Amygdala (tissue), 56 donors: ENCODE measurements around the gene LDAH.
"Not testable (repeated sequence)": the region's sequence is repeated elsewhere in the genome, so short reads cannot be mapped to it uniquely, and the experiment has no call there.

ENCODE experiments used
- DNase-seq, 56 donors: peaks; one replicate each; lab custom pipeline; 2025; lab: John Stamatoyannopoulos, UW

LDAH gene

DNA sequence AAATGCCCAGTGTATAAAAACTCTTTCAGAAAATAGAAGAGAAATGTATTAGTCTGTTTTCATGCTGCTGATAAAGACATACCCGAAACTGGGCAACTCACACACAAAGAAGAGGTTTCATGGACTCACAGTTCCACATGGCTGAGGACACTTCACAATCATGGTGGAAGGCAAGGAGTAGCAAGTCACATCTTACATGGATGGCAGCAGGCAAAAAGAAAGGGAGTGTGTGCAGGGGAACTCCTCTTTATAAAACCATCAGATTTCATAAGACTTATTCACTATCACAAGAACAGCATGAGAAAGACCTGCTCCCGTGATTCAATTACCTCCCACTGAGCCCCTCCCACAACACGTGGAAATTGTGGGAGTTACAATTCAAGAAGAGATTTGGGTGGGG is 29.0 kb downstream of the LDAH start:
- DNase-seq, result not testable (repeated sequence)

DNA sequence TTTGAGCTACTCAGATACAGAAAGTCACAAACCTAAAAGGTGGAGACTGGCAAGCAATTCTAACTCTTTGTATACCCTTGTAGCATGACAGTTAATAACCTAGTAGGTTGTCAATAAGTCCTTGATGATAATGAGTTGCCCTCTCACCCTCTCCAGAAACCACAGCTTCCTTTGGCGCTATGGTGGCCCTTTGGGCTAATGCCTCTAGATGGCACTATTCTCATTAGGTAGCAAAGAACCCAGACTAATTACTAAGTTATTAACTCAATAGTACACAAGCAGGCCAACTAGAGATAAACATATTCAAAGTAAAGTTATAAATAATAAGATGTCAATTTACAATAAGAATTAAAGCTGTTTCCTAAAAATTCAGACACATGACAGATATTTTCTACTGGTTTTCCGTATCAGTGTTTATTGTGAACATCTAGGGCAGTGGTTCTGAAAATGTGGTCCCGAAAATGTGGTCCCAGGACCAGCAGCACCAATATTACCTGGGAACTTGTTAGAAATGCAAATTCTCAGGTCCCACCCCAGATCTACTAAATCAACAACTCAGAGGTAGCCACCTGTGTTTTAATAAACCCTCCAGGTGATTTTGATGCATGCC is 41.1 kb downstream of the LDAH start:
- DNase-seq, result no peak

DNA sequence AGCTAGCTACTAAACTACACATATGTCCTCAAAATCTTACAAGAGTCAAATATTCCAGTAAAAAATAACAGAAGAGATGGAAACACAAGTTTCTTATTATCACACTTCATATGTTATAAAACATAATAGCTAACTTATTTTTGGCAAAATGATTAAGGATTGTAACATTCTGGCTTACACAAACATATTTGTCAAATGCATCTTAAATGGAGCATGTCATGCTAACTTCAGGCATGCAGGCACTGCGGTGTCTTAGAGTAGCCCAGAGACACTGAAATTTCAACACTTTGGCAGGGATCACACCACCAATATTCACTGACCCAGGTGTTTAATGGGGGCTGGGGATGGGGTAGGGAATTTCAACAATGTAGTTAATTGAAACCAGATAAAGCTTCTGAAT is 51.6 kb downstream of the LDAH start:
- no peak for DNase-seq

DNA sequence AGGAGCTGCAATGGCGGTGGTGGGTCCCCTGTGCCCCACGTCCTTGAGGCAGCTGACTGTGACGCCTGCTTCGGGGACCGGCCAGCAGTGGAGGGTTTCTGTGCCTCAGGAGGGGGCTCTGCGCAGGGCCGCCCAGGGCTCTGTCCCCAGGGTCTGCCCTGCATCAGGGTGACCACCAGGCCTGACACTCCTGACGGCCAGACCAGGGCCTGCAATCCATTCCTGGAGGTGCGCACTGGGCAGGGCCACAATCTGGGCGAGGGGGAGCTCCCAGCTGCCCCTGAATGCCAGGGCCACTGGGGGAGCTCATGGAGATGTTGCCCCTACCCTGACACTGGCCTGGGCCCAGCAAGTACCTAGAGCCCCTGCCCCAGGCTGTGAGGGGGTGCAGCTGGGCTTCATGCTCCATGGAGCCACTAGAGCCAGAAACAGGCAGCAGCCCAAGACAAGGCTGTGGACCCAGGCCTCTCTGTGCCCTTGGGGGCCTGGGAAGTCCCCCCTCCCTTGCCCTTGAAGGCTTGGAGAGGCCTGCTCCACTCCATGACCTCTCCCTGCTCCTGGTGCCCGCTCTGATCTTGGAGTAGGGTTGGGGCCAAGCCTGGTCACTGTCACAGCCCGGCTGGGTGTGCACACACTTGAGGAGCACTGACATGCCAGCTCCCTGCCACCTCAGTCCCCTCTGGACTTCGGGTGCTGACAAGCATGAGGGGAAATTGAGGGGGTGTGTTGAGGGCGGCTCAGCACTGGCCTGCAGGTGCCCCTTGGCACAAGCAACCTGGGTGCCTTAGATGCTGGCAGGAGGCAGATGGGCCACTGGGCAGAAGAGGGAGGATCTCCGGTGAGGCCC is 55.9 kb downstream of the LDAH start:
- no peak for DNase-seq

DNA sequence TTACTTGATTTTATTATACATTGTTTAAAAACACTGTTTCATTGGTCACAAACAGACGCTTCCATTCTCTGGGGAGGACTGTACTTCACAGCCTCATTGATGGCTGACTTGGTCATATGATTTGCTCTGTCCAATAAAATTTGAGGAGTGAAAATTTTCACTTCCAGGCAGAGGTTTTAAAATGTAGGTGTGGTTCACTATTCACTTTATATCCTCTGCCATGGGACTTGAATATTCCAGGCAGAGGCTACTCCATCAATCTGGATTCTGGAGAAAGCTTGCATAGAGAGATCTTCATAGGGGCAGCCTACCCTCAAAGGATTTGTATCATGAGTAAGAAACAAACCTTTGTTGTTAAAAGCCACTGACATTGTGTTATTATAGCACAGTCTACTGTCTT is 56.7 kb downstream of the LDAH start:
- no peak for DNase-seq

DNA sequence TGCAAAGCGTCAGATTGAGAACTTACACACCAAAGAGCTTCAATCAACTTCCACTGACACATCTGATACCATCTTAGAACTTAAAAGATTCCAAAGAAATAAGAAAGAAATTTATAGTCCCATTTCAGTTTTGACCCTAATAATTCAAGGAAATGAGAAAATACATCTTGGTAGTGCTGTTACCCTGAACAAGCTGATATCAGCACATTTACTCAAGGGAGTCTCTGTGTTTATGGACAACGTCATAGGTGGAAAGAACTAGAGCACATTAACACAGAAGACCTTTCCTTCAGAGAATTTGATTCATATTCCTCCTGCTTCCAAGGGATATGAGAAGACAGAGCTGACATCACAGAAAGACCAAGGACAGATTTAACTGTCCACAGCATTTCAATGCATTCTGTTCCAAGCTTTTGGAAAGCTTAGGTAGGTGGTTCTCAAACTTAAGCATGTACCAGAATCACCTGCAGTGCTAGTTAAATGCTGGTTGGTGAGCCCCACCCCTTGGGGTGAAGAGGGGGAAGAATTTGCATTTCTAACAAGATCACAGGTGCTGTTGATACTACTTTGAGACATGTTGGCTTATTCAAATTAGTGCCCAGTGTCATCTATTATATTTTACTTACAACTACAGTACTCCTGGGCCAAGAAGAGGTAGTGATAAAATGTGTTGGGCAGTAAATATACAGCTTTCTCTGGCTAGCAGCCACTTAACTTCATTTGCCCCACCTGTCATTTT is 59.8 kb downstream of the LDAH start:
- no peak for DNase-seq

DNA sequence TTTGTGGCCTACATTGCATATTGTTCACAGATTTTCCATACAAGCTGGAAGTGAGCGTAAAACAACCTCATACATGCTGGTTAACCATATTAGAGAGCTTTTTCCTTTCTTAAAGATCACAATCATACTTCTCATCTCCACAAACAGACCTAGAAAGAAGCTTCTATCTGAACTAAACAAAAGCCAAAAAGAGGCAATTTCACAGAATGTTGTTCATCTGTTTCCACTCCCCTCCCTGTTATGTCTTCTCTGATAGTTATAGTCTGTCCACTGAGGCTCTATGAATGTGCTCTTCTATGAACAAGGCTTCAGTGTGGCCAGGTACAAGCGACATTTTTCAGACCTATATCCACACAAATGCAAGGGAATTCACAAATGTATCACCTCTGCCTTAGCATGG is 63.4 kb downstream of the LDAH start:
- DNase-seq, result no peak

DNA sequence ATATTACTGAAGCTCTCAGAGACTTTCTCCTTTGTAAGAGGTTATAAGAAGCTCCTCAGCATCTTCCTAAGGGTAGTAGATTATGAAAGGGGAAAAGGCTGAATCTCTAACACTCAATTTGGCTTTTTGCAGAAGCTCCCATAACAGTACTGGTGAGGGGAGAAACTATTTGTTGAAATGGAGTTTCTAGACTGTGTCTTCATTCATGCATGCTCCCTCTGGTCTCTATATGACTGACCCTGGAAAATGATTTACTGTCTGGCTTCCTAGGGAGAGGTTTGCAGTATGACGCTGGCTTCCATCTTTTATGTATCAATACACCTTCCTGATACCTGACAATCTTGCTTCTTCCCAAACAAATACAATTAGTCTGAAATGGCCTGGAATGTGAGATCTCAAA is 63.9 kb downstream of the LDAH start:
- no peak for DNase-seq

DNA sequence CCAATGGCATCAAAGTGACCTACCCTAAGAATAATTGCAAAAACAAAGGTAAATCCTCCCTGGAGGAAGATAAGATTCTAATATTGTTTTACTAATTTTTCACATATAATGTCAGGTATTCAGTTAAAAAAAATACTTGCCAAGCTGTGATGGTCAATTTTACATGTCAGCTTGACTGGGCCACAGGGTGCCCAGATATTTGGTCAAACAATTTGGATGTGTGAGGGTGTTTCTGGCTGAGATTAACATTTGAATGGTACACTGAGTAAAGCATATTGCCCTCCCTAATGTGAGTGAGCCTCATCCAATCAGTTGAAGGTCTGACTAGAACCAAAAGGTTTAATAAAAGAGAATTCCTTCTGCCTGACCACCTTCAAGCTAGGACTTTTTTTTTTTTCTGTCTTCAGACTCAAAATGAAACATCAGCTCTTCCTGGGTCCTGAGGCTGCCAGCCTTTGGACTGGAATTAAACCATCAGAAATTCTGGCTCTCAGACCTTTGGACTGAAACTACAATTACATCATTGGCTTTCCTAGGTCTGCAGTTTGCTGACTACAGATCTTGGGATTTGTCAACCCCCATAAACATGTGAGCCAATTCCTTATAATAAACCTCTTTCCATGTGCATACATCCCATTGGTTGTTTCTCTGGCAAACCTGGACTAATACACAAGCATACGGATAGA is 65.4 kb downstream of the LDAH start:
- no peak for DNase-seq

DNA sequence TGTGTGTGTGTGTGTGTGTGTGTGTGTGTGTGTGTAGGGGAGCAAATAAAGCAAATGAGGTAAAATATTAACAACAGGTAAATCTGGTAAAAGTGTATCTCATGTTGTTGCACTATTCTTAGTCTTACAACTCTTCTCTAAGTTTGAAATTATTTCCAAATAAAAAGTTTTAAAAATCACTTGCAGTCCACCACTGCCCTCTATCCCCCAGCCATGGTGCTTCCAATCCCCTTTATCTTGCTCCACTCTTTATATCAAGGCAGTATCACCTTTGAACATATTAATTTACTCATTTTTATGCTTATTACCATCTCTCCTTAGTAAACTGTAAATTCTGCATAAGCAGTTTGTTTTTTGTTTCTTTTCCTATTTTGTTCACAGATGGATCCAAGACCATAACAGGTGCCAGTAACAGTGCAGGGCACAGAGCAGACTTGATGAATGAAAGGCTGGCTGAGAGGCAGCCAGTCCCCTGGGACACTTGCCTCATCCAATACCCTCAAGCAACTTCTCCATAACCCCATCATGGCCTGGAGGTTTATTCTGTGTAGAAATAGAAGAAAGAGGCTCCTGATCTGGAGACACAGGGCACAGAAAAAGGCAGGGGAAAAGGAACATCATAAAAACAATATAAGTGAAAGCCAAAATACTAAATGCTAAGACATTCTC is 67.6 kb downstream of the LDAH start:
- DNase-seq, result no peak

DNA sequence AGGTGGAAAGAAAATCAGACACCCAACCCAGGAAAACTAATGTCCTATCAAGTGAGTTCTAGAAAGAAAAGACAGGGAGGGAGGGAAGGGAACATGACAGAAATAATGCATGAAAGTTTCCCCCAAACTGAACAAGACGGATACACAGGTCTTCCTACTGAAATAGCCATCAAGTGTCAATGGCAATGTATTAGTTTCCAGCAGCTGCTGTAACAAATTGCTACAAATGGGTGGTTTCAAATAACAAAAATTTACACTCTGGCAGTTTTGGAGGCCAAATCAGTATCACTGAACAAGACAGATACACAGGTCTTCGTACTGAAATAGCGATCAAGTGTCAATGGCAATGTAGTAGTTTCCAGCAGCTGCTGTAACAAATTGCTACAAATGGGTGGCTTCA is 70.6 kb downstream of the LDAH start:
- DNase-seq, result no peak

DNA sequence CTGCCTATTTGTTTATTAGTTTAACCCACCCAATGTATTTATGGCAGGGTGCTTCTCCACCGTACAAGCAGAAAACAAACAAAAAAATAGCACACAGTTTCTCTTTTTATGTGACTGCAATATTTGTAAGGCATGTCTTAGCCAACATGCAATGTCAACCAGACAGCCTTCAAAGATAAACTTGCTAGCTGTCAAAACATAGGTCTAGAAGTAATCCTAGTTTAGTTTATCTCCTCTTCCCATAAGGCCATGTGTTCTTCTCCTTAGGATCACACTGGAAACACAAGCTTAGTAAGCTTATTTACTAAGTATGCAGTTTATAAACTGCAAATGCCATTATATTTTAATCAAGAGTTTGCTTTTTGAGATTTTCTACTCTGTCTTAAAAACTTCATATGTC is 75.6 kb downstream of the LDAH start:
- DNase-seq, result no peak

DNA sequence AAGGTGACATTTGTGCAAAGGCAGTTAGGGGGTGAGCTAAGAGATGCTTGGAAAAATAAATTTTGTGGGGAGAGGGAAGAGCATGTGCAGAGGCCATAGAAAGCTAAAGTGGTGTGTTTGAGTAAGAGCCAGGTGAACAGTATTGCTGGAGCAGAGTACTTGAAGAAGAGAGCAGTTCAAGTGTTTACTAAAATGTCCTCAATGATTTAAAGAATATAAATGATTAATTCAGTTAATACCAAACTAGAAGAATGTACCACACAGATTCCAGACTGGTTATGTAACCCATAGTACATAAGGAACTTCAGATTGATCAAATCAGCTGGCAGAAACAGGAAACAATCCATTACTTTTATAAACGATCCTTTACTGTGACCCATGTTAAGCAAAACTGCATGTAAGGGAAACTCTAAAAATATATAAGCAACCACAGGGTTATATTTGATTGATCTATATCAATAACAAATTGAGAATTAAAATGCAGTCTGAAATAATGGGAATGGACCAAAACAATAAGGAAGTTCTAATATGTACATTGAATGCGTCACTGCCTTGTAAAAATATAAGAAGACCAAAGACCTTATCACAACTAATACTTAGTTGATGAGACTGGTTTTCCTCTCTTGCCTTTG is 76.9 kb downstream of the LDAH start:
- no peak for DNase-seq

DNA sequence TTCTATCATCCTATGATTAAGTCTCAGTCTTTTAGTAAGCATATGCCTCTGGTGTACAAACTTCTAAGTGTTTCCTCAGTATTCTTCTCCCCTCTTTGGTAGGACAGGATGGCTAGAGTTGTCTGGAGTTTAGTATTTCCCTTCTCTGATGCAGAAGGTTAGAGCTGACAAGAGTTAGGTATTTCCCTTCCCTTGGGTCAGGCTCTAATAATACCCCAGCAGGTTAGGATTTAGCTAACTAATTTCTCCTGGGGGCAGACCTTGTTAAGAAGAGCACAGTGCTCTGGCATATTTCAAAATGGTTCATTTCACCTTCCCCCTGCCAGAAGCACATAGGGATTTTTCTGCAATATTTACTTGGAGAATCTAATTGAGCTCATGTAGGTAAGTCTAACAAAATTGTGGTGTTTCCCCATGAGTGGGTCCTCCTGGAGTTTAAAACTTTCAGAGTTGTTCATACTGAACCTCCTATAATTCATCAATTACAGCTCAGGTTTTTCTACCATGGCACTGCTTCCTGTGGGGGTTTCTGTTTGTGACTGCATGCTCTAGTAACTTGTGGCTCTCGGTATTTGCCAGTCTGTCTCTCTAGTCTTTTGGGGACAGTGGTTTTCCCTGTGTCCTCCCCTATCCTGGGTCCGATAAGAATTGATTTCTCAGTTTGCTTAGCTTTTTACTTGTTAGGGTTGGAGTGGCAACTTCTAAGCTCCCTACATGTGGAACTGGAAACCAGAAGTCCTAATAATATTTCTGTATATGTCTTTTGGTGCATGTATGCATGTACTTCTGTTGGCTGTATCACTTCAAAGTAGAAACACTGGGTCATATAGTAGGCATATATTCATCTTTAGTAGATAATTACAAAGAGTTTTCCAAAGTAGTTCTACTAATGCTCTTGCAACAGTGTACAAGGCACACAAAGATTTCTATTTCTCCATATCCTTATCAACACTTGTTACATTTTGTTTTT is 78.2 kb downstream of the LDAH start:
- DNase-seq, result no peak

DNA sequence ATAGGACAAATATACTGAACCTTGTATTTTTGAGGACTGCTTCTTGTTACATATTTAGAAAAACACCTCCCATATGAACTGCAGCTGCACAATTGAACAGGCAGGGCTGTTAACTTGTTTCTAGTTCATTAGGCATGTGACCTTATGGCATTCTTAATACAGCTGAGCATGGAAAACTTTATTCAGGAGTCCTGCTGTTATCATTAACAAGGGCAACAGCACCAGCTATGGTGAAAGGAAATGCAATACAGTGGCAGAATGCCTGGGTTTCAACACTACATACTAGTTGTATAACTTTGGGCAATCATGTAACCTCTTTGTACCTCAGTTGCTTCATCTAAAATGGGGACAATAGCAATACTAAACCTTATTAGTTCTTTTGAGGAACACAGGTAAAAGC is 84.1 kb downstream of the LDAH start:
- DNase-seq, result no peak

DNA sequence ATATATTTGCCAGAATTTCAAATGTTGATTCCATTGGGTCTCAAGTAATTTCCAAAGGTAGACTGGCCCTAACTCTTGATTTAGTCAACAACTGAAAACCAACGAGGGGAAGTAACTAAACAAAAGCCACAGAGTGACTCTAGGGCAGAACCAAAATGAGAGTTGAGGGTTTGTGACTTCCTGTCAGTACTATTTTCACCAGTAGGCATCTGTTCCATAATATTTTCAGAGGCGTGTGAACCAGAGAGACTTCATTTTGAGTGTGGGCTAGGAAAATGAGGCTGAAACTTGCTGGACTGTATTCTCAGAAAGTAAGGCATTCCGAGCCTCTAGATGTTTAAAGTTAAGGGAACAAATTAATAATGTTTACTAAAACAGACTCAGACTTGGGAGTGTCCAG is 85.4 kb downstream of the LDAH start:
- DNase-seq, result no peak

DNA sequence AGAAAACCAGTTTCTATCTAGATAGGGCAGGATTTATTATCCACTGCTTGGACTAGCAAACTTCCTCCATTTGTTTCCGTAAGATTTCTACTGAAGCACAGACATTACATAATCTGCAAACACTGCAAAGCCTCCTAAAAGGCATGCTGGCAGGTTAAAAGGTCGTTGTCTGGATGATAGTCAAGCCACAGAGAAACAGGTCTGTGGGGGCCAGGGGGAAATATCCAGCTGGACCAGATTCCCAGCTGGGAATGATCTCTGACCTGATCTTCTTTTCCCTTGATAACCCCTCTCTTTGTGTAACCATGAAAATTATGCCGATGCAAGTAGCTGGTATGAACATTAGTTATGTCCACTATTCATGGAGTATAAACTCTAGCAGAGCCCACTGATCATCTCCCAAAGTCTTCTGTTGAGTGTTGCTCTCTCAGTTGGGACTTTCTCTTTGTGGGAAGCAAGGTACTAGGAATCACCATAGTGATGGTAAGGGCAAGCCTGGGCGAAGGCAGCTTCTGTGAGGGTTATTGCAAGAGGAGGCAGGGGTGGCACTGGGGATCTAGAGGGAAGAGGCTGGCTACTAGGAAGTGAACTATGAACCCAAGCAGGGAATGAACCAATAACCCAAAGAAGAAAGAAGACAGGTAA is 94.7 kb downstream of the LDAH start:
- DNase-seq, result no peak

DNA sequence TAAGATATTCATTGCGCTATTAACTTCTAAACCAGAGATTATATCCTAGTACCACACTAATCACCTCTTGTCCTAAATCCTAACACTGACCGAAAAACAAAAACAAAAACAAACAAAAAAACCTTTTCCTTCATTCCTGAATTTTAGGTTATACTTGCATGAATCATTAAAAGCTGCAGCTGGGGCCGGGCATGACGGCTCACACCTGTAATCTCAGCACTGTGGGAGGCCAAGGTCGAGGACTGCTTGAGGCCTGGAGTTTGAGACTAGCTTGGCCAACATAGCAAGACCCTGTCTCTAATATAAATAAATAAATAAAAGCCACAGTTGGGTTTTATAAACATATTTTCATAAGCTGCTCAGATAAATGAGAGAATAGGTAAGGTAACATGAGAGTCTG is 96.0 kb downstream of the LDAH start:
- no peak for DNase-seq
